K562 (cell line): ENCODE results near the gene RREB1. TPM values are rescaled to one million over a fixed set of nuclear protein-coding genes. Genes with fewer than 3 reads are reported as not detected.

Experiments used
- CHD4 ChIP-seq: fragments of 200-600 bp; sonication (generic); IDR thresholded peaks from 3 replicates; pipeline ENCODE4 v1.6.1; 2012; ENCODE audit warnings: low read depth, mild to moderate bottlenecking, mixed read lengths, low read length, inconsistent platforms; ENCODE audit not compliant: insufficient read depth, insufficient replicate concordance, poor library complexity, severe bottlenecking
- CTCF ChIP-seq, 3 experiments: IDR thresholded peaks in 2 of 3; conservative IDR thresholded peaks in 1 of 3; 2 replicates each; pipeline ENCODE4 v1.5.1; 2011 to 2012; ENCODE audit warnings: low read length in 3 of 3, mild to moderate bottlenecking in 3 of 3, control low read depth in 2 of 3, improper control_type of control experiment in 1 of 3, inconsistent platforms in 1 of 3, low read depth in 1 of 3, mixed read lengths in 1 of 3, moderate library complexity in 1 of 3; ENCODE audit not compliant: insufficient read depth in 2 of 3
- DLX4 ChIP-seq: fragments of 250-450 bp; sonication (Bioruptor Pico); IDR thresholded peaks from 2 replicates; pipeline ENCODE4 v1.6.1; 2021; ENCODE audit warnings: mild to moderate bottlenecking
- E2F8 ChIP-seq: fragments of 450-650 bp; IDR thresholded peaks from 2 replicates; pipeline ENCODE4 v1.7.1; 2018; ENCODE audit warnings: mild to moderate bottlenecking, low read depth; ENCODE audit not compliant: partially characterized antibody
- FUS ChIP-seq: fragments of 200-400 bp; formaldehyde crosslinking; optimal IDR thresholded peaks from 2 replicates; pipeline ENCODE3; 2017; ENCODE audit warnings: low read depth, low read length
- GTF2A2 ChIP-seq: IDR thresholded peaks from 2 replicates; pipeline ENCODE4 v1.6.1; 2016; ENCODE audit warnings: mild to moderate bottlenecking, missing genetic modification characterization, missing compliant biosample characterization
- HBP1 ChIP-seq: fragments of 450-650 bp; formaldehyde crosslinking; IDR thresholded peaks from 2 replicates; pipeline ENCODE4 v1.4.0; 2022; ENCODE audit warnings: missing genetic modification characterization
- IFI16 ChIP-seq: fragments of 250-450 bp; sonication (Bioruptor Pico); IDR thresholded peaks from 2 replicates; pipeline ENCODE4 v2.1.2; 2022; ENCODE audit warnings: mild to moderate bottlenecking, inconsistent platforms
- LEF1 ChIP-seq: fragments of 450-650 bp; IDR thresholded peaks from 2 replicates; pipeline ENCODE4 v1.6.1; 2016; ENCODE audit warnings: mild to moderate bottlenecking
- MEIS2 ChIP-seq: fragments of 450-650 bp; IDR thresholded peaks from 2 replicates; pipeline ENCODE4 v1.6.1; 2014; ENCODE audit warnings: mild to moderate bottlenecking; ENCODE audit not compliant: partially characterized antibody
- MYC ChIP-seq, 2 experiments: fragments of 250-450 bp in 1 of 2; sonication (Bioruptor Pico) in 1 of 2; IDR thresholded peaks; 2 replicates each; pipeline versions ENCODE4 v1.5.1 to v1.6.1; 2012 to 2021; ENCODE audit warnings: low read depth in 2 of 2, borderline replicate concordance in 1 of 2, improper control_type of control experiment in 1 of 2, low read length in 1 of 2, mild to moderate bottlenecking in 1 of 2, moderate library complexity in 1 of 2
- NFIX ChIP-seq: fragments of 250-450 bp; sonication (Bioruptor Pico); IDR thresholded peaks from 2 replicates; pipeline ENCODE4 v1.4.0; 2020; ENCODE audit warnings: low read depth, mild to moderate bottlenecking, moderate library complexity
- SRSF9 ChIP-seq: fragments of 200-400 bp; formaldehyde crosslinking; IDR thresholded peaks from 2 replicates; pipeline ENCODE4 v1.6.1; 2017; ENCODE audit warnings: low read depth, low read length, borderline replicate concordance
- TAF15 ChIP-seq: fragments of 200-400 bp; formaldehyde crosslinking; IDR thresholded peaks from 2 replicates; pipeline ENCODE4 v1.6.1; 2017; ENCODE audit warnings: mild to moderate bottlenecking, low read depth, low read length, moderate library complexity
- ZBTB12 ChIP-seq: fragments of 250-450 bp; sonication (Bioruptor Pico); IDR thresholded peaks from 2 replicates; pipeline ENCODE4 v1.4.0; 2020
- ZNF280A ChIP-seq: fragments of 450-650 bp; IDR thresholded peaks from 2 replicates; pipeline ENCODE4 v1.6.1; 2018; ENCODE audit warnings: mild to moderate bottlenecking, low read depth; ENCODE audit not compliant: partially characterized antibody
- polyA plus RNA-seq, 8 experiments: library from polyadenylated mRNA; depleted of rRNA in 4 of 8; stranded (reverse) in 5 of 8; unstranded in 3 of 8; fragments of >200 nt; fragmentation: Nextera tagmentation in 2 of 8; fragmentation: Illumina TruSeq in 1 of 8; extraction: Ambion mirVana in 2 of 8; extraction: Trizol in 1 of 8; gene quantifications; 2 replicates each; pipeline versions ENCODE4 v1.2.1 to v1.2.3, GENCODE V29; 2011 to 2014; ENCODE audit warnings: inconsistent platforms in 1 of 8, missing spikeins in 1 of 8
- total RNA-seq, 7 experiments: library from RNA; depleted of rRNA in 6 of 7; stranded (reverse); fragments of >200 nt in 6 of 7; fragmentation: Illumina TruSeq in 2 of 7; extraction: Trizol in 2 of 7; gene quantifications; 2 replicates each; pipeline versions ENCODE4 v1.2.1 to v1.2.3, GENCODE V29; 2011 to 2021; ENCODE audit warnings: low replicate concordance in 1 of 7

Gene RREB1
- total and polyA plus RNA-seq, 9 of the 15 experiments (the other 6 are each of a cell fraction or from before 2014, with no cell fraction given): 3.3 to 64.2 (median 19.3) TPM

- TF ChIP-seq E2F8: no peak
- TF ChIP-seq ZBTB12: no peak
- no peak for TF ChIP-seq LEF1
- no peak for TF ChIP-seq NFIX (CRISPR knock-in tag)
- no peak for TF ChIP-seq TAF15
- no peak for TF ChIP-seq GTF2A2 (tag)
- TF ChIP-seq SRSF9: no peak
- TF ChIP-seq DLX4 (CRISPR knock-in tag): no peak
- TF ChIP-seq MEIS2: no peak
- peak; percentile 97 for TF ChIP-seq MYC (IDR thresholded peaks at IDR 0.05; ENCODE audit: low read depth, low read length)
- no peak for TF ChIP-seq MYC (CRISPR knock-in tag; IDR thresholded peaks at IDR 0.05; ENCODE audit: borderline replicate concordance, low read depth)
- no peak for TF ChIP-seq CHD4
- 0 out of 2 replicates have a peak, but pooled peaks have one; percentile 24 for TF ChIP-seq HBP1 (CRISPR knock-in tag)
- no peak for TF ChIP-seq ZNF280A
- no peak for TF ChIP-seq FUS
- no peak for TF ChIP-seq IFI16 (CRISPR knock-in tag)
- peak; percentile 92 to 96 (median 94) for TF ChIP-seq CTCF (IDR thresholded peaks at IDR 0.05 in 2 of 3, conservative IDR thresholded peaks at IDR 0.05 in 1 of 3; ENCODE audit: insufficient read depth in 2 of 3, low read depth in 1 of 3, low read length in 3 of 3)
These were observed 131.3 kb downstream of the RREB1 start (continued) for GRCh38 chr6:7238900-7239589.
